ENCODE measurements around the gene RNF121. TPM values are rescaled to one million over a fixed set of nuclear protein-coding genes. Genes with fewer than 3 reads are reported as not detected.

Gene RNF121
- total and polyA plus RNA-seq, 2 donors, result 22.5 to 31.8 TPM

DNA sequence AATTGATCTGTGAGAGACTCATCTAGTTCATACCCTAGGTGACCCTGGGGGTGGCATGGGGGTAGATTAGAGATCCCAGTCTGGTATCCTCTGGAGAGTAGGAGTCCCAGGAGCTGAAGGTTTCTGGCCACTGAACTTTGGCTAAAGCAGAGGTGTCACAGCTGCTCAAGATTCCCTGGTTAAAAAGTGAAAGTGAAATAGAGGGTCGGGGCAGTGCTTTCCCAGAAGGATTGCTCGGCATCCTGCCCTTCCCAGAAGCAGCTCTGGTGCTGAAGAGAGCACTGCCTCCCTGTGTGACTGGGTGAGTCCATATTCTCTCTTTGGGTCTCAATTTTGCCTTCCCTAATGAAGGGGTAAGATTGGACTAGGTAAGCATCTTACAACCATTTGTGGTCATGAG is 70.5 kb downstream of the RNF121 start:
- WGBS, result 8% methylated on average over 2 of the region's 2 CpGs

DNA sequence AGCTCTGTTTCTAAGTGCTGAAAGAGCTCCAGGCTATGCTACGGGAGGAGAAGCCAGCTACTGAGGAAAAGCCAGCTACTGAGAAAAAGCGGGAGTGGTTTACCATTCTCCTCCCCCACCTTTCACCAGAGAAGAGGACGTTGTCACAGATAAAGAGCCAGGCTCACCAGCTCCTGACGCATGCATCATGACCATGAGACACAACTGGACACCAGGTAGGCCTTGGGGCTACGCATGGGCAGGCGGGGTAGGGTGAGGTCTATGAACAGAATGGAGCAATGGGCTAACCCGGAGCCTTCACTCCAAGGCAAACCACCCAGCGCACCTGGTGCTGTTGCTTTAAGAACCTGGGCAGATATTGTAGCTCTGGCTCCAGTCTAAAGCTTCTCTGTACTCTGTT is 71.0 kb downstream of the RNF121 start:
- H3K36me3 ChIP-seq (ENCODE audit: insufficient read depth), result peaks cover 7% of the 10 kb centered on the region
- no peaks in the 10 kb centered on the region for H3K4me1 ChIP-seq (ENCODE audit: insufficient read depth)
- DNase-seq (ENCODE audit: extremely low spot score), result no peak
- no peak overlapping the region for H3K27ac ChIP-seq (ENCODE audit: low read depth)
- no peak overlapping the region for H3K4me3 ChIP-seq (ENCODE audit: low read depth, low read length)
- 67% methylated on average over 8 of the region's 8 CpGs for WGBS

More for the DNA sequence above, 70.5 kb downstream of the RNF121 start:
- Histone ChIP-seq H3K27ac (ENCODE audit: low read depth) (no peak overlapping the region), H3K36me3 (ENCODE audit: insufficient read depth) (peaks cover 7% of the 10 kb centered on the region), H3K4me3 (ENCODE audit: low read depth, low read length) (no peak overlapping the region), H3K4me1 (ENCODE audit: insufficient read depth) (no peaks in the 10 kb centered on the region)
- DNase-seq (ENCODE audit: extremely low spot score), result no peak

DNA sequence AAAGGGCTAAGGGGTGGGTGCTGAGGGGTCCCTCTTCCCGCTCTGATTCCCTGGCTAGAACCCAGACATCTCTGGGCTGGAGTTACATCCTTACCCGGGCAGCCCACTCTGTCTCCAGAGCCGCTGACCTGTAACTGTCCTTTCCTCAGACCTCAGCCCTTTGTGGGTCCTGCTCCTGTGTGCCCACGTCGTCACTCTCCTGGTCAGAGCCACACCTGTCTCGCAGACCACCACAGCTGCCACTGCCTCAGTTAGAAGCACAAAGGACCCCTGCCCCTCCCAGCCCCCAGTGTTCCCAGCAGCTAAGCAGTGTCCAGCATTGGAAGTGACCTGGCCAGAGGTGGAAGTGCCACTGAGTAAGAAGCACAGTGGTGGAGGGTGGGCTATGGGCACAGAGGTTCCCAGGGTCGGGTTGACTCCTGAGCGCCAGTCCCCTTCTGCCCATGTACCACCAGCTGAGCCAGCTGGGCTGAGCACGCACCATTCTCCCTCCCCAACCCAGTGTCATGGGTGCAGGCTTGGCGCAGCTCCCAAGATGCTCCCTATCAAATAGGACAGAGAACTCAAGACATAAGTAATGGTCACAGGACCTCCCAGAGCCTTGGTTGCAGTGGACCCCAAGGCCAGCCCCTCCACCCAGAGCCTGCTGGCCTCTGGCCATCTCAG is 71.5 kb downstream of the RNF121 start:
- H3K4me3 ChIP-seq (ENCODE audit: low read depth, low read length), result no peak overlapping the region
- WGBS, result 85% methylated on average over 10 of the region's 10 CpGs
- no peak overlapping the region for H3K27ac ChIP-seq (ENCODE audit: low read depth)
- no peaks in the 10 kb centered on the region for H3K4me1 ChIP-seq (ENCODE audit: insufficient read depth)
- H3K36me3 ChIP-seq (ENCODE audit: insufficient read depth), result peaks cover 7% of the 10 kb centered on the region
- no peak for DNase-seq (ENCODE audit: extremely low spot score)

DNA sequence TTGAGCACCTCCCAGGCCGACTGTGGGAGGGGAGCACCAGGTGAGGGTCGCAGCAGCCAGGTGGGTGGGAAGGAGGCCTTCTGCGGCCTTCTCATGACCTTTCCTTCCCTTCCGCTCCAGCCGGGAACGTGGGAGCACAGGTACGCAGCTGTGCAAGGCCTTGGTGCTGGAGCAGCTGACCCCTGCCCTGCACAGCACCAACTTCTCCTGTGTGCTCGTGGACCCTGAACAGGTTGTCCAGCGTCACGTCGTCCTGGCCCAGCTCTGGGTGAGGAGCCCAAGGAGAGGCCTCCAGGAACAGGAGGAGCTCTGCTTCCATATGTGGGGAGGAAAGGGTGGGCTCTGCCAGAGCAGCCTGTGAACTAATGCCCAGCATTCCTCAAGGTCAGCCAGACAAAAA is 72.4 kb downstream of the RNF121 start:
- Histone ChIP-seq H3K27ac (ENCODE audit: low read depth) (no peak overlapping the region), H3K4me1 (ENCODE audit: insufficient read depth) (no peaks in the 10 kb centered on the region), H3K4me3 (ENCODE audit: low read depth, low read length) (no peak overlapping the region), H3K36me3 (ENCODE audit: insufficient read depth) (peaks cover 7% of the 10 kb centered on the region)
- DNase-seq (ENCODE audit: extremely low spot score), result no peak
- WGBS, result 79% methylated on average over 11 of the region's 11 CpGs

DNA sequence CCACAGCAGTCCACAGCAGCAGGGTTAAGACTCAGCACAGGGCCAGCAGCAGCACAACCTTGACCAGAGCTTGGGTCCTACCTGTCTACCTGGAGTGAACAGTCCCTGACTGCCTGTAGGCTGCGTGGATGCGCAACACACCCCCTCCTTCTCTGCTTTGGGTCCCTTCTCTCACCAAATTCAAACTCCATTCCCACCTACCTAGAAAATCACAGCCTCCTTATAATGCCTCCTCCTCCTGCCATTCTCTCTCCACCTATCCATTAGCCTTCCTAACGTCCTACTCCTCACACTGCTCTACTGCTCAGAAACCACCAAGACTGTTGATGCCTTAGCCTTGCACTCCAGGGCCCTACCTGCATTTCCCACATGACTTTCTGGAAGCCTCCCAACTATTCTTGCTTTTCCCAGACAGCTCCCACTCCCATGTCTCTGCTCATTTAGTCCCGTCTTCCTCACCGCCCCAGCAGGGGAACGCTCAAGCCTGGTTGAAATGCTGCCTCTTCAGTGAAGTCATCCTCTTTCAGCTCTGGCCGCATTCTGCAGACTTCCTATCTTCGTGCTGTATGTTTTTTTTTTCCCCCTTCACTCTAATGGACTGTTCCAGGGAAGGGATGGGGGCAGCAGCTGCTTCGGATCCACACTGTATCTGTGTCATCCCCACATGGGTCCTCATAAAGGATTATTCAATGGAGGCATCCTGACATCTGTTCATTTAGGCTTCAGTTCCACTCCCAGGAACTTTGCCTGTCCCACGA is 73.2 kb downstream of the RNF121 start:
- DNase-seq (ENCODE audit: extremely low spot score), result no peak
- Histone ChIP-seq H3K27ac (ENCODE audit: low read depth) (no peak overlapping the region), H3K4me3 (ENCODE audit: low read depth, low read length) (no peak overlapping the region), H3K36me3 (ENCODE audit: insufficient read depth) (peaks cover 10% of the 10 kb centered on the region), H3K4me1 (ENCODE audit: insufficient read depth) (no peaks in the 10 kb centered on the region)
- WGBS, result 50% methylated on average over 10 of the region's 10 CpGs

DNA sequence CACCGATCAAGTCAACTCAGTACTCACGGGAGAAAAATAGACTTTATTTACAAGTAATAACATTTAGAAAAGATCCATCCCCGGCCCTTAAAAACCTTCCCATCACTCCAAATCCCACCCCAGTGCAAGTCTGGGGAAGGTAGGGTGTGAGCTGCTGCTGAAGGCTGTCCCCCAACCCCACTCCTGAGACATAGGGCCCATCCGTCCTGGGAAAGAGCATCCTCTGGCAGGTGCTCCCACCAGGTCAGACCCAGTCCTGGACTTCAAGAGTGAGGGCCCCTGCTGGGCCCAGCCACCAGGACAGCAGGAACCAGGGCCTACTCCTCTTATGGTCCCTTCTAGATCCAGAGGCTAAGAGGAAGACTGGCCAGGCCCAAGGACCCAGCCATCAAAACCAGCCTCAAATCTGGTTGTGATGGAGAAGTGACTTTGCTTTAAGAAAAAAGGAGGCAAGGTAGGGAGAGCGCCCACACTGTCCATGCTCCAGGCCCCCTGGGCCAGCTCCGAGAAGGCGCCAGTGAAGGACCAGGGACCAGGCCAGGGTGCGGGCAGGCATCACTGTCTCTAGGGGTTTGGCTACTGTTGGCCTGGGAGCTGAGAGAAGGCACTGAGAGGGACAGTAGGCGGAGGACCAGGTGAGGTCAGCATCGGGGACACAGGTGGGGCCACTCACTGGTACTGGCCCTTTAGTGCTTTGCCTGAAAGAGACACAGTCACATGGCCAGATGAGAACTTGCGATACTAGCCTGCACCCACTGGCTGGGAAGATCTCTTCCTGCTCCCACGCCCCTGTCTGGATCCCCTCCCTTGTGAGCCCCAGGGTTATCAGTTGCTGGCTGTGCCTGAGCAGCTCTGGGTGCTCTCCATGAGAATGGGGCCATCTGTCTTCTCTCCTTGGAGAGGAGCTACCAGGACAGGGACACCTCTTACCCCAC is 74.3 kb downstream of the RNF121 start:
- DNase-seq (ENCODE audit: extremely low spot score), result no peak
- WGBS, result 77% methylated on average over 12 of the region's 12 CpGs
- Histone ChIP-seq H3K4me3 (ENCODE audit: low read depth, low read length) (no peak overlapping the region), H3K4me1 (ENCODE audit: insufficient read depth) (no peaks in the 10 kb centered on the region), H3K27ac (ENCODE audit: low read depth) (no peak overlapping the region), H3K36me3 (ENCODE audit: insufficient read depth) (peaks cover 12% of the 10 kb centered on the region)

DNA sequence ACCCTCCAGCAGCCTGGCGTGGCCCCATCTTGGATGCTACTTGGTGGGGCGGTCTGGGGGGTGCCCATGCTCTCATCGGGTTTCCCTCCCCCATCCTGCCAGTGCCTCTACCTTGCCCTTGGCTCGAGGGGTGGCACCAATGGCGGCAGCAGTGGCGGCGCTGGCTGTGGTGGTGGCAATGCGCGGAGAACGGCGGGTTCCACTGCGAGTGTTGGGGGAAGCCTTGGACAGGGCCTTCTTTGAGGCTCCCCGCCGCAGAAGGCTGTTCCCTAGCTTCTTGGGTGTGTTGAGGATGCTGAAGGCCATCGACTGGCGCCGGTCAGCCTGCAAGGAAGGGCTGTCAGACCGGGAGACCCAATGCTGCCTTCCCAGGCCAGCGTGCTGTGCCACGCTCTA is 74.9 kb downstream of the RNF121 start:
- WGBS, result 93% methylated on average over 20 of the region's 20 CpGs
- peaks cover 12% of the 10 kb centered on the region for H3K36me3 ChIP-seq (ENCODE audit: insufficient read depth)
- no peak for DNase-seq (ENCODE audit: extremely low spot score)
- H3K4me3 ChIP-seq (ENCODE audit: low read depth, low read length), result no peak overlapping the region
- no peak overlapping the region for H3K27ac ChIP-seq (ENCODE audit: low read depth)
- no peaks in the 10 kb centered on the region for H3K4me1 ChIP-seq (ENCODE audit: insufficient read depth)

DNA sequence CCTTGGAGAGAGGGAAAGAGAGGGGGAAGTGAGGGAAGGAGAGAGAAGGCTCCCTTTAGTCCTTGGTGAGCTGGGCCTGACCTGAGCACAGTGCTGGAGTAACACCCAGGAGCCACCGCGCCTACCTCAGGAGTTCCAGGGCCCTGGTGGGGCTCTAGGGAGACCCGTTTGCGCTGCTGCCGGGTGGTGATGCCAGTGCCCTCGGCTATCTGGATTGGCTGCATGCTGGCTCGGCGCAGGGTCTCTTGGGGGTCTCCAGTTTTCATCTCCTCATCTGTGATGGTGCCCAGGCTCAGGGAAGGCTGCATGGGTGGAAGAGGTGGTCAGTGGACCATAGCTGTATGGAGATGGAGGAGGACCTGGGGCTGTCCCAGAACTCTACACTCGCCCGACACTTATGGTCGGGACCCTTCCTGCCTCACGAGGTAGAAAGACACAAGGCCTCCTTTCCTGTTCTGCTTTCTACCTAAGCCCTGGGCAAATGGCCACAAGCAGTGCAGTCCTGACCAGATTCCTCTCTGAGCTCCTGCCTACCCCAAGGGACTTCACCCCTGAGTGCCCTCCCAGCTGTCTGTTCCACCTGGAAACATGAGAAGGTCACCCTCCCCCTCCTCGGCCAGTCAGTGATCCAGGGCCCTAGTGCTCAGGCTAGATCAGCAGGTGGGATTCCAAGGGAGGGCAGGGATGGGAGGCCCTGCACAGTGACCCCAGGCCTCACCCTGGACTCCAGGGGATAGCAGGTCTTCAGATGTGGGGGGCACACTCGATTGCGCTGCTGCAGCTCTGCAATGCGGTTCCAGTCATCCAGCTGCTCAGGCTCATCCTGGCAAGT is 75.9 kb downstream of the RNF121 start:
- no peak for DNase-seq (ENCODE audit: extremely low spot score)
- Histone ChIP-seq H3K27ac (ENCODE audit: low read depth) (no peak overlapping the region), H3K4me3 (ENCODE audit: low read depth, low read length) (no peak overlapping the region), H3K36me3 (ENCODE audit: insufficient read depth) (peaks cover 14% of the 10 kb centered on the region), H3K4me1 (ENCODE audit: insufficient read depth) (no peaks in the 10 kb centered on the region)
- 86% methylated on average over 16 of the region's 16 CpGs for WGBS

DNA sequence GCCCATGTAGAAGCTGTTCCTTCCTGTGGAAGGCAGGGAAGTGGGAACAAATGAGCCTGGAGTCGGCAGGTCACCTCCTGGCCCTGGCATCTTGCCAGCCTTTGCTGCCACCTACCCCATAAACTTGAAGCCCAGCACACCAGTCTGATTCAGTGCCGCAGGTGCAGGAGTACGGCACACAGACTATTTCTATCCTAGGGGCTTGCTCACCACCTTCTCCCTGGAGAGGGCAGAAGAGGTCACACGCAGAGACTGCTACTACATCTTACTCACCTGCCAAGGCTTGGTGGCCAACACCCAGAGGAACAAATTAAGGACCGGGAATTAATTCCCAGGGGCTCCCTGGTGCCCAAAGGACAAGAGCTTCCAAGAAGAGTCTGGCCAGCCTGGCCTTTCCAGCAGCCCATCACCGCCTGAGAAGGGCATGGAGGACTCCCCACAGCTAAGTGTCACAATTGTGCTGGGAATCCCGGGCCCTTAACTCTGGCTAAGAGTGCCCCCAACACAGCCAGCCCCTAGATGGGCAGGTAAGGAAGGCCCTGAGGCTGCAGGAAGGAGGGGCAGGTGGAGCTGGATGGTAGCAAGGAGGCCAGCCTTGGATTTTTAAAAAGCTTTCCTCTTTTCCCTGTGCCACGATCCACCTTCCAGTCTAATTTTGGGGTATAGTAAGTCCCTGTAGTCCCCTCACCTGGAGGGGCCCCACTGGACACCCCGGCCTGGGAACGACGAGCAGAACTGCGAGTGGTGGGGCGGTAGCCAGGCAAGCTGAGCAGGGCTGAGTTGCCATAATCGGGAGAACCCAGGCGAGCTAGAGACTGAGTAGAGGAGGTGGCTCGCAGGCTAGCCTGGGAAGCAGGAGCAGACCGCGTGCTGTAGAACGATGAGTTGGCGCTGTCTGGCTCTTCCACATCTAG is 76.8 kb downstream of the RNF121 start:
- no peak for DNase-seq (ENCODE audit: extremely low spot score)
- H3K36me3 ChIP-seq (ENCODE audit: insufficient read depth), result peaks cover 14% of the 10 kb centered on the region
- WGBS, result 86% methylated on average over 20 of the region's 20 CpGs
- no peaks in the 10 kb centered on the region for H3K4me1 ChIP-seq (ENCODE audit: insufficient read depth)
- H3K27ac ChIP-seq (ENCODE audit: low read depth), result no peak overlapping the region
- H3K4me3 ChIP-seq (ENCODE audit: low read depth, low read length), result no peak overlapping the region

DNA sequence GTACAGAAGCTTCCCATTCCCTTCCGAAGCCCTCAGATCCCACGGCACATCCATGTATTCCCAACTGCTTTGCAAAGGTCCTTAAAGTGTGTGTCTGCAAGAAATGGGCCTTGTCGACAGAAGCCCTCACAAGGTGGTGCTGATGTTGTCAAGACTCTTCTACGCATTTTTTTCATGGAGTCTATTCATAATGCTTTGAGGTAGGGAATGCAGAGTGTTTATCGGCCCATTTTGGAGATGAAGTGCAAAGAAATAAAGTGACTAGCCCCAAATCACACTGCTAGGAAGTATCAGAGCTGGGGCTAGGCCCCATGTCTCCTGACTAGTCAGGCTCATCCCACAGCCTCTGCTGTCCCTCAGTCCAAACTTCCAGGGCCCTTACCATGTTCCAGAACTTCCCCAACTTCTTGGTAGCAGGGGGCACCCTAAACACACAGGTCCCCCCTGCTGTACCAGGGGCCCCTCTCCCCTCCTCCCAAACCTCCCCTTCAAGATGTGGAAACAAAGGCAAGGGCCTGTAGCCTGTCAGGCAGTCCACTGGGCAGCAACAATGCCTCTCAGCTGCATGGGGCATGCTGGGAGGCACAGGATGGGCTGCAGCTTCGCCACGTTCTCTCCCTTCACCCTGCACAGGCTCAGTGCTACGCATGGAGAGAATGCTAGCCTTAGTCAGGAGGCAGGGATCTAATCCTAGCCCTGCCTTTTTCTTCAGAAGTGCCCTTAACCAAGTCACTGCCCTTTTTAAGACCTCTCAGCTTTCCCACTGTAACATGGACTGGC is 77.7 kb downstream of the RNF121 start:
- Histone ChIP-seq H3K36me3 (ENCODE audit: insufficient read depth) (peaks cover 14% of the 10 kb centered on the region), H3K4me3 (ENCODE audit: low read depth, low read length) (no peak overlapping the region), H3K4me1 (ENCODE audit: insufficient read depth) (no peaks in the 10 kb centered on the region), H3K27ac (ENCODE audit: low read depth) (no peak overlapping the region)
- DNase-seq (ENCODE audit: extremely low spot score), result no peak
- WGBS, result 70% methylated on average over 8 of the region's 8 CpGs

DNA sequence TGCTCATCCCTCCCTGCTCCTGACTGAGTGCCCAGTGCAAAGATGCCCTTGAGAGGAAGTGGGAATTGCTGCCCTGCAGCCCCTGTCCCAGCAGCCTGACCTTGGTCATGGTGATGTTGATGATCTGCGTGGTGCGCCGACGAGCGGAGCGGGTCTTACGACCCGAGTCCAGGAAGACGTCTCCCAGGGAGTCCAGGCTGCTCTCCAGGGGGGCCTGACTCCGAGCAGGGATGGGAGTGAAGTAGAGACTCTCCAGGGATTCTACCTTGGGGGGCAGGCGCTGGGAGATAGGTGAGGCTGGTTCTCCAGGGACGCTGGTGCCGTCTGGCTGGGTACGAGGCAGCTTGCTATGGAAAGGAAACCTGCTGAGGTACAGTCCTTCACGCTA is 78.2 kb downstream of the RNF121 start:
- no peak for DNase-seq (ENCODE audit: extremely low spot score)
- Histone ChIP-seq H3K36me3 (ENCODE audit: insufficient read depth) (peaks cover 14% of the 10 kb centered on the region), H3K4me1 (ENCODE audit: insufficient read depth) (no peaks in the 10 kb centered on the region), H3K27ac (ENCODE audit: low read depth) (no peak overlapping the region), H3K4me3 (ENCODE audit: low read depth, low read length) (no peak overlapping the region)
- WGBS, result 88% methylated on average over 15 of the region's 15 CpGs

DNA sequence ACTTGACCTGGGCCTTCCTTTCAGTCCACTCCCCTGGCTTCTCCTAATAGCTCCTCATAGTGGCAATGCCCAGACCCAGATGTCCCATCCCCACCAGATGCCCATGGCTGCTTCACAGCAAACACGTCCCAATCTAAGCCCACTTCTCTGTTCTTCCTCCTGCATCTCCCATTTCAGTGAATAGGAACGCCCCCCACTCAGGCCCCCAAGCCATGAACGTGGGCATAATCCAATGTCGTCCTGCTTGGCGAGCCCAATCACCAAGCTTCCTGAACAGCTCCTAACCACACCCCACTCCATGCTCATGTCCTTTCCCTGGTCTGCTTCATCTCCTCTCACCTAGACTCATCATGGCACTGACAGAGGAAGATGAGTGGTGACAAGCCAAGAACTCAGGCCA is 78.7 kb downstream of the RNF121 start:
- no peak for DNase-seq (ENCODE audit: extremely low spot score)
- Histone ChIP-seq H3K27ac (ENCODE audit: low read depth) (no peak overlapping the region), H3K36me3 (ENCODE audit: insufficient read depth) (peaks cover 14% of the 10 kb centered on the region), H3K4me3 (ENCODE audit: low read depth, low read length) (no peak overlapping the region), H3K4me1 (ENCODE audit: insufficient read depth) (no peaks in the 10 kb centered on the region)
- 73% methylated on average over 5 of the region's 5 CpGs for WGBS
